KG1 (cell line): ENCODE measurements around the gene VMP1.
"Not testable (repeated sequence)": the region's sequence is repeated elsewhere in the genome, so short reads cannot be mapped to it uniquely, and the experiment has no call there.

ENCODE experiments used
- DNase-seq: peaks from one replicate; lab custom pipeline; 2025; lab: John Stamatoyannopoulos, UW

The VMP1 gene

DNA sequence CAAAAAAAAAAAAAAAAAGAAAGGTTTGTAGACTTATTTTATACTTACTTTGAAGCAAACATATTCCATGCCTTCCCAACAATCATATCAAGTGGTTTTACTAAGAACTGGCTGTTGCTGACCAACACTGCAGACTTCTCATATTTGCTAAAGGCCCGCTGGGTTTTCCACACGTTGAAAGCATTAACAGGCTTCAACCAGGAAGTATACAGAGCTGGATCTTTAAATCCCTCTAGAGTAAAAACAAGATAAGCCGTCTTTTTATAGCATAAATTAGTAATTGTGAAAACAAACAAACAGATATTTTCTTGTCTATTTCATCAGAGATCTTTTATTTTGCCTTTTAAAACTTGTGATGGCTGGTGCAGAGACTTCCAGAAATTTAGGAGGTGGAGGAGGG lies 156.2 kb downstream of the VMP1 start:
- DNase-seq: no peak

DNA sequence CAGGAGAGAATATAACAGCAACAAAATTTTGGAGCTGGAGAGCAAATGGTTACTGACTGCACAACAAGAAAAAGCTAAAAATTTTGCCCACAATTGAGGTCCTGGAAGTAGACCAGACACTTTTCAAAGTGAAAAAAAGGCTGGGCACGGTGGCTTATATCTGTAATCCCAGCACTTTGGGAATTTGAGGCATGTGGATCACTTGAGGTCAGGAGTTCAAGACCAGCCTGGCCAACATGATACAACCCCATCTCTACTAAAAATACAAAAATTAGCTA lies 162.4 kb downstream of the VMP1 start:
- DNase-seq: no peak

DNA sequence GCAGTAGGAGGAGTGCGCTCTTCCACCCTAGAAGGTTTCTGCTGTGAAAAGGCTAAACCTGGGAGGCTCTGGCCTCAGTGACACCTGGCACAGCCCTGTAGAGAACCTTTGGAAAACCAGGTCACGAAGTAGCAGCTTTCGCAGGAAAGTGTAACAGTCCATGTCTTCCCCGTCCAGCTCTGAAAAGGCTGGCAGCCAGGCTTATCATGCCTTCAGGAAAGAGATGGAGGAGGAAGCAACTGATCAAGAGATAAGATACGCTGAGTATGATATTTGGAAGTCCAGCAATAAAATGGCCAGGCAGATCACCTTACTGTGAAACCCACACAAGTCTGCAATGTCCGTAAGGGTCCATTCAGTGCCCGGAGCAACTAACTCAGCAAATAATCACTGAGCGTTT lies 163.0 kb downstream of the VMP1 start:
- DNase-seq: no peak

DNA sequence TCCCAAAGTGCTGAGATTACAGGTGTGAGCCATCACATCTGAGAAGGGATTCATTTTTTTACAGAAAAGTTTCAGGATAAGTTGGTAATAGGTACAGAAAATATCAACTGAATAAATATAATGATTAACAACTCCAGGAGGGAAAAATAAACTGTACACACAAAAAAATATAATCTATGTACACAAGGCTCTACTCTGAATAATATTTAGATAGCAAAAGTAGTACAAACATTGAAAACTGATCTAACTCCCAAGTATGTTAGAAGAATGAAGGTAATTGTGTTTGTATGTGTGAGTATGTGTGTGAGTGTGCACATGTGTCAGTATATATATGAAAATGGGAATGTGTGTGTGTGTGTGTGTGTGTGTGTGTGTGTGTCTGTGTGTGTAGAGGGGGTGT lies 164.9 kb downstream of the VMP1 start:
- no peak for DNase-seq

DNA sequence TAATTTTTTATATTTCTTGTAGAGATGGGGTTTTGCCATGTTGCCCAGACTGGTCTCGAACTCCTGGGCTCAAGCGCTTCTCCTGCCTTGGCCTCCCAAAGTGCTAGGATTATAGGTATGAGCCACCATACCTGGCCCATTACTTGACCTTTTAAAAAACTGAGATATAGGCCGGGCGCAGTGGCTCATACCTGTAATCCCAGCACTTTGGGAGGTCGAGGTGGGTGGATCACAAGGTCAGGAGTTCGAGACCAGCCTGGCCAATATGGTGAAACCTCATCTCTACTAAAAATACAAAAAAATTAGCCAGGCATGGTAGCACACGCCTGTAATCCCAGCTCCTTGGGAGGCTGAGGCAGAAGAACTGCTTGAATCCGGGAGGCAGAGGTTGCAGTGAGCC lies 166.0 kb downstream of the VMP1 start:
- DNase-seq: not testable (repeated sequence)

DNA sequence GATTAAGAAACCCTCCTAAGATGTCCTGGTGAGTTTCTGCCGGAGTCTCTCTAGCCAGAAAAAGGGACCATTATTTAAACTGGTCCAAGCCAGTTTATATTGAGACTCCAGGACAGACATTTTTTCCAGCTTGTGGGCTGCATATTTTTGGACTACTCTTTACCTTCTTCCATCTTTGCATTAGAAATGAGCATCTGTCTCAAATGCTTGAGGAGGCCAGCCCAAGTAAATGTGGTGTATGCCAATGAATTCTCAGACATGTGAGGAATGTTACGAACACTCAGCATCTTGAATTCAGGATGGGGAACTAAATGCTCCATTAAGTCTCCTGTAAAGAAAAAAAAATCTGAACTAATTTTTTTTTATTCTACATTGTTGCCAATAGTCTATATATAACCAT lies 166.9 kb downstream of the VMP1 start:
- no peak for DNase-seq

DNA sequence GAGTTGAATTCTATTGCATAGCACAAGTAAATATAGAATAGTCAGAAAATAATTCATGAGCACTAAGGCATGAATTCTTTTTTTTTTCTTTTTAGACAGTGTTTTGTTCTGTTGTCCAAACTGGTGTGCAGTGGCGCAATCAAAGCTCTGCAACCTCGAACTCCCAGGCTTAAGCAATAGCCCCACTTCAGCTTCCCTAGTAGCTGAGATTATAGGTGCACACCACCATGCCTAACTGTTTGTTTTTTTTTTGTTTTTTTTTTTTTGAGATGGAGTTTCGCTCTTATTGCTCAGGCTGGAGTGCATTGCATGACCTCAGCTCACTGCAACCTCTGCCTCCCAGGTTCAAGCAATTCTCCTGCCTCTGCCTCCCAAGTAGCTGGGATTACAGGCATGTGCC lies 168.7 kb downstream of the VMP1 start:
- no peak for DNase-seq

DNA sequence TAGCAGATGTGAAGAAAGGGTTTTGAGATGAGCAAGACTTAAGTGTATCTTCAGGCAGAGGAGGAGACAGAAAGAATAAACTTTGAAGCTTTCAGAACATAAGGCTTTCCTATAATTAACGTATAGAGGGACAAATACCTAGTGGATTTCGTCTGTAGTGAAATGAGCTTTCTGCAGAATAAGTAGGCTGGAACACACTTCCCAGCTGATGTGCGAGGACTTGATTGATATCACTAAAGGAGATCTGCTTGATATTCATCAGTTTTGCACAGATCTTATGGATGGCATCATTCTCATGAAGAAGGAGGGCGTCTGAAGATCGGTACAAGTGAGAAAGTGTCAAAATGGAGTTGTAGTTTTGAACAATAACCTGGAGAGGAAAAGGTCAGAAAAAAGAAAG lies 170.5 kb downstream of the VMP1 start:
- no peak for DNase-seq

DNA sequence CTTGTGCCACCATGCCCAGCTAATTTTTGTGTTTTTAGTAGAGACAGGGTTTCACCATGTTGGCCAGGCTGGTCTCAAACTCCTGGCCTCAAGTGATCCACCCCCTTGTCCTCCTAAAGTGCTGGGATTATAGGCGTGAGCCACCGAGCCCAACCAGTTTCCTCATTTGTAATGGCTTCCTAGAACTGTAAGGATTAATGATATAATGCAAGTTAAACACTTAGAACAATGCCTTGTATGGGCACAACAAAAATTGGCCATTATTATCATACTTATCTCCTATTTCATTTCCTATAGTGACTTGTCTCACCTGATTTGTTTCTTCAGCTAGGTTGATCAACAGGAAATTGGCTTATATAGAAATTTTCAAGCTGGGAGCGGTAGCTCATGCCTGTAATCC lies 171.2 kb downstream of the VMP1 start:
- DNase-seq: no peak

DNA sequence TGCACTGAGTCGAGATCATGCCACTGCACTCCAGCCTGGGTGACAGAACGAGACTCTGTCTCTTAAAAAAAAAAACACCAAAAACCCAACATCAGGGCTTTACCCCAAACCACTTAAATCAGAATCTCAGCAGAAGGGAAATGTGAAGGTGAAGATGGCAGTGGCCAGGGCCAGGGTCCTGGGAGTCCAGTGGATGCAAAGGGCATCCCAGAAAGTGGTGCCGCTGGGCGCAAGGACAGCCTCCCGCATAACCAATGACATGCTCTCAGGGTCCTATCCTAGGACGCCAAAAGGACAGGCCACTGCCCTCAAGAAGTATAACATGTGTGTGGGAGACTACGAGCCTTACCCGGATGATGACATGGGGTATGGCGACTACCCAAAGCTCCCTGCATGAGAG lies 177.4 kb downstream of the VMP1 start:
- DNase-seq: no peak

DNA sequence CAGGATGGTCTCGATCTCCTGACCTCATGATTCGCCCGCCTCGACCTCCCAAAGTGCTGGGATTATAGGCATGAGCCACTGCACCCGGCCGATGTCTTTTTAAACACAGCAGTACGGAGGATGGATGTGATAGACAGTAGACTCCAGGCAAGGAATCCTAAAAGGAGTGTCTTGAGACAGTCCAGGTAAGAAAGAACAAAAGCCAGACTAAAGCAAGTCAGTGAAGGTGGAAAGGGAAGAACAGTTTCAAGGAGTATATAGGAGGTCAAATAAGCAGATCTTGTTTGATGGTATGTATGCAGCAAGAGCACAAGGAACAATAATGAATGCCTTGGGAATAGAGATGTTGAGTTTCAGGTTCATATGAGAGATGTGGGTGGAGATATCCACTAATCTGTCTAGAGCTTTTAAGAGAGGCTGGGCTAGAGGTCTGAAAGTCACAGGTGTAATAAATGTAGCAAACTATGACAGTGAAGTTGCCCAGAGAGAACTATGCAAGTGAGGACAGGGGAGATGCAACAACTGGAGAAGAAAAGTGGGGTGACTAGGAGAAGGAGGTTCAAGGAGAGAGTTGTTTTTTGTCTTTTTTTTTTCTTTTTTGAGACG lies 180.8 kb downstream of the VMP1 start:
- no peak for DNase-seq

DNA sequence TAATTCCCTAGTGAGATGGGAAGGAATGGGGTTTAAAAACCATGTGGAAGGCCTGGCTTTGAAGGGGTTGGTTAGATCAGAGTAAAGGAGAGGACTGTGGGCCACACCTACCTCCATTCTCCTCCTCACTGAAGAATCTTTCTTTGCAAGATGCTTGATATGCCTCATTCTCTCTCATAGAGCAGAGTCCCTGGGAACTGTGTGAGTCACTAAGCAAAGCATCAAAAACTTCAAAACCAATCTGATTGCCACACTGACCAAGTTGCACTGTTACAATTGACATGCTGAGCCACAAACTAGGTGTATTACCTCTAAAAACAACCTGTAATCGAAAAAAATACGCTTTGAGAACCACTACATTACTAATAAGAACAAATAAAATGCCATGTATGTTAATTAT lies 183.3 kb downstream of the VMP1 start:
- no peak for DNase-seq
